Astrocyte (in vitro differentiated cells and primary cell): ENCODE results near the gene CTNNA3.

ENCODE experiments used
- EZH2 ChIP-seq: IDR thresholded peaks from 2 replicates; pipeline ENCODE4 v1.6.1; 2012; ENCODE audit warnings: mild to moderate bottlenecking, low read length, inconsistent platforms; ENCODE audit not compliant: insufficient read depth
- TF ChIP-seq, protein P1 (sequence below): IDR thresholded peaks from 2 replicates; pipeline ENCODE4 v1.5.1; 2011; ENCODE audit warnings: low read depth, mild to moderate bottlenecking, inconsistent platforms, low read length, moderate library complexity; ENCODE audit not compliant: insufficient read depth

DNA sequence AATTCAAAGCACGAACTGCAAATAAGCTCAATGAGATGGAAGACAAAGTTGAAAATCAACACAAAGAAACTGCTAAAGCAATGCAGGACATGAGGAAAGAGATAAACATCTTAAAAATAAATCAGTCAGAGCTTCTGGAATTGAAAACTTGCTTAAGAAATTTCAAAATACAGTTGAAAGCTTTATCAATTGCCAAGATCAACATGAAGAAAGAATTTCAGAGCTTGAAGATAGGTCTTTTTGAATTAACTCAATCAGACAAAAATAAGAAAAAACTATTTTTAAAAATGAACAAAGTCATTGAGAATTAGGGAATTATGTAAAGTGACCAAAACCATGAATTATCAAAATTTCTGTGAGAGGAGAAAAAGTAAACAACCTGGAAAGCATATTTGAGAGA is 218.1 kb downstream of the CTNNA3 start:
- no peak for TF ChIP-seq EZH2
- TF ChIP-seq, protein P1, sequence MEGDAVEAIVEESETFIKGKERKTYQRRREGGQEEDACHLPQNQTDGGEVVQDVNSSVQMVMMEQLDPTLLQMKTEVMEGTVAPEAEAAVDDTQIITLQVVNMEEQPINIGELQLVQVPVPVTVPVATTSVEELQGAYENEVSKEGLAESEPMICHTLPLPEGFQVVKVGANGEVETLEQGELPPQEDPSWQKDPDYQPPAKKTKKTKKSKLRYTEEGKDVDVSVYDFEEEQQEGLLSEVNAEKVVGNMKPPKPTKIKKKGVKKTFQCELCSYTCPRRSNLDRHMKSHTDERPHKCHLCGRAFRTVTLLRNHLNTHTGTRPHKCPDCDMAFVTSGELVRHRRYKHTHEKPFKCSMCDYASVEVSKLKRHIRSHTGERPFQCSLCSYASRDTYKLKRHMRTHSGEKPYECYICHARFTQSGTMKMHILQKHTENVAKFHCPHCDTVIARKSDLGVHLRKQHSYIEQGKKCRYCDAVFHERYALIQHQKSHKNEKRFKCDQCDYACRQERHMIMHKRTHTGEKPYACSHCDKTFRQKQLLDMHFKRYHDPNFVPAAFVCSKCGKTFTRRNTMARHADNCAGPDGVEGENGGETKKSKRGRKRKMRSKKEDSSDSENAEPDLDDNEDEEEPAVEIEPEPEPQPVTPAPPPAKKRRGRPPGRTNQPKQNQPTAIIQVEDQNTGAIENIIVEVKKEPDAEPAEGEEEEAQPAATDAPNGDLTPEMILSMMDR: no peak
